GM18909 (cell line): ENCODE data around the gene PHF2.

ENCODE experiments used
- ATAC-seq: cut with Tn5 transposase; IDR thresholded peaks from one replicate; pipeline ENCODE4 v1.9.1; 2021; ENCODE audit warnings: mild to moderate bottlenecking; ENCODE audit not compliant: unreplicated experiment, poor library complexity

PHF2 gene

GRCh38 chr9:93622691-93623090 is 46.3 kb downstream of the PHF2 start:
- no peak for ATAC-seq

- ATAC-seq: no peak
Measured at GRCh38 chr9:93623753-93624152, 47.4 kb downstream of the PHF2 start.

GRCh38 chr9:93624431-93624834 is 48.0 kb downstream of the PHF2 start:
- no peak for ATAC-seq

- no peak for ATAC-seq
Measured at GRCh38 chr9:93624977-93625376, 48.6 kb downstream of the PHF2 start.

GRCh38 chr9:93629920-93630319 is 53.5 kb downstream of the PHF2 start:
- ATAC-seq: no peak

- no peak for ATAC-seq
Measured at GRCh38 chr9:93630806-93631411, 54.5 kb downstream of the PHF2 start.

- ATAC-seq: no peak
Measured at GRCh38 chr9:93633492-93634221, 57.3 kb downstream of the PHF2 start.

GRCh38 chr9:93634311-93635185 is 58.2 kb downstream of the PHF2 start:
- ATAC-seq: no peak

GRCh38 chr9:93635186-93636107 is 59.1 kb downstream of the PHF2 start:
- no peak for ATAC-seq

GRCh38 chr9:93636172-93636661 is 59.8 kb downstream of the PHF2 start:
- ATAC-seq: no peak

- no peak for ATAC-seq
Measured at GRCh38 chr9:93636667-93637066, 60.3 kb downstream of the PHF2 start.

- ATAC-seq: no peak
Measured at GRCh38 chr9:93637886-93638285, 61.5 kb downstream of the PHF2 start.

- no peak for ATAC-seq
Measured at GRCh38 chr9:93640027-93640426, 63.6 kb downstream of the PHF2 start.

- ATAC-seq: no peak
Measured at GRCh38 chr9:93642961-93643360, 66.6 kb downstream of the PHF2 start.

GRCh38 chr9:93644397-93645088 is 68.2 kb downstream of the PHF2 start:
- ATAC-seq: no peak

- no peak for ATAC-seq
Measured at GRCh38 chr9:93645149-93645889, 68.9 kb downstream of the PHF2 start.

- ATAC-seq: no peak
Measured at GRCh38 chr9:93645921-93646639, 69.7 kb downstream of the PHF2 start.

- no peak for ATAC-seq
Measured at GRCh38 chr9:93646640-93647178, 70.3 kb downstream of the PHF2 start.
